Progenitor cell of endocrine pancreas (in vitro differentiated cells): ENCODE results near the gene TUBB2B. TPM values are rescaled to one million over a fixed set of nuclear protein-coding genes. Genes with fewer than 3 reads are reported as not detected.

Experiments
- DNase-seq: peaks from one replicate; pipeline ENCODE4 v3.0.0; 2021; ENCODE audit warnings: low spot score; ENCODE audit not compliant: unreplicated experiment
- H3K27ac Mint-ChIP-seq: 2 replicates; pipeline ENCODE4 v1.8.0; 2021; ENCODE audit warnings: mild to moderate bottlenecking, moderate library complexity, mixed read lengths
- H3K27me3 Mint-ChIP-seq: 2 replicates; pipeline ENCODE4 v1.8.0; 2021; ENCODE audit warnings: mixed read lengths
- H3K36me3 Mint-ChIP-seq: 2 replicates; pipeline ENCODE4 v1.8.0; 2022; ENCODE audit warnings: mixed read lengths; ENCODE audit not compliant: insufficient read depth
- H3K4me1 Mint-ChIP-seq: 2 replicates; pipeline ENCODE4 v1.8.0; 2021; ENCODE audit warnings: low read depth, mixed read lengths
- H3K4me3 Mint-ChIP-seq: 2 replicates; pipeline ENCODE4 v1.8.0; 2021; ENCODE audit warnings: low read depth, mild to moderate bottlenecking, moderate library complexity, mixed read lengths
- H3K9me3 Mint-ChIP-seq: 2 replicates; pipeline ENCODE4 v1.8.0; 2021; ENCODE audit warnings: low read depth, mixed read lengths
- CTCF ChIP-seq: fragments of 200-600 bp; sonication (generic); IDR thresholded peaks from one replicate; pipeline ENCODE4 v1.5.0; 2021; ENCODE audit warnings: antibody characterized with exemption, mild to moderate bottlenecking; ENCODE audit not compliant: unreplicated experiment
- total RNA-seq: library from RNA; stranded (reverse); gene quantifications from 2 replicates; pipeline ENCODE4 v1.2.1, GENCODE V29; 2021

Gene TUBB2B
- total RNA-seq, 1 donor from 2014 or later = 276 TPM

GRCh38 chr6:3209114-3210023 lies 18.1 kb downstream of the TUBB2B start:
- H3K27me3 Mint-ChIP-seq = peaks cover 28% of the 10 kb centered on the region
- peaks cover 9% of the 10 kb centered on the region for H3K4me1 Mint-ChIP-seq
- H3K9me3 Mint-ChIP-seq = no peaks in the 10 kb centered on the region
- DNase-seq = no peak
- no peak overlapping the region for H3K27ac Mint-ChIP-seq
- no peak overlapping the region for H3K4me3 Mint-ChIP-seq
- TF ChIP-seq CTCF = no peak
- H3K36me3 Mint-ChIP-seq = no peaks in the 10 kb centered on the region

GRCh38 chr6:3208775-3209113 lies 18.7 kb downstream of the TUBB2B start:
- Mint-ChIP-seq H3K27me3 (peaks cover 28% of the 10 kb centered on the region), H3K4me1 (peaks cover 9% of the 10 kb centered on the region), H3K36me3 (no peaks in the 10 kb centered on the region), H3K27ac (no peak overlapping the region), H3K9me3 (peaks cover 2% of the 10 kb centered on the region), H3K4me3 (no peak overlapping the region)
- no peak for DNase-seq
- TF ChIP-seq CTCF = no peak

- Mint-ChIP-seq H3K9me3 (peaks cover 2% of the 10 kb centered on the region), H3K27me3 (peaks cover 28% of the 10 kb centered on the region), H3K27ac (no peak overlapping the region), H3K36me3 (no peaks in the 10 kb centered on the region), H3K4me3 (no peak overlapping the region), H3K4me1 (peaks cover 9% of the 10 kb centered on the region)
- no peak for DNase-seq
- no peak for TF ChIP-seq CTCF
Observed at GRCh38 chr6:3208098-3208774, 19.2 kb downstream of the TUBB2B start.

- Mint-ChIP-seq H3K9me3 (peaks cover 2% of the 10 kb centered on the region), H3K4me3 (no peak overlapping the region), H3K27me3 (peaks cover 21% of the 10 kb centered on the region), H3K4me1 (peaks cover 9% of the 10 kb centered on the region), H3K27ac (no peak overlapping the region), H3K36me3 (no peaks in the 10 kb centered on the region)
- no peak for DNase-seq
- TF ChIP-seq CTCF = no peak
Observed at GRCh38 chr6:3206339-3207015, 21.0 kb downstream of the TUBB2B start.

GRCh38 chr6:3205913-3206312 lies 21.5 kb downstream of the TUBB2B start:
- H3K4me3 Mint-ChIP-seq = no peak overlapping the region
- TF ChIP-seq CTCF = no peak
- H3K36me3 Mint-ChIP-seq = no peaks in the 10 kb centered on the region
- H3K4me1 Mint-ChIP-seq = peaks cover 9% of the 10 kb centered on the region
- DNase-seq = no peak
- H3K9me3 Mint-ChIP-seq = peaks cover 2% of the 10 kb centered on the region
- H3K27me3 Mint-ChIP-seq = peaks cover 21% of the 10 kb centered on the region
- no peak overlapping the region for H3K27ac Mint-ChIP-seq
